LNCaP clone FGC (cell line): ENCODE results near the gene LRRC10.
A peak's percentile ranks its signal among the peaks of the same experiment; 100 is the strongest.

ENCODE experiments used
- DNase-seq: peaks from one replicate; pipeline ENCODE4 v3.0.0-alpha.2; 2011; ENCODE audit warnings: low read depth
- H3K4me3 ChIP-seq: 2 replicates; pipeline ENCODE4 v1.5.1; 2011; ENCODE audit warnings: mild to moderate bottlenecking, low read depth, low read length, control low read depth
- CTCF ChIP-seq: IDR thresholded peaks from 2 replicates; pipeline ENCODE4 v1.5.1; 2012; ENCODE audit warnings: mild to moderate bottlenecking; ENCODE audit not compliant: control insufficient read depth, insufficient read depth; ENCODE audit errors: extremely low read depth

Gene LRRC10

GRCh38 chr12:69570545-69571399, 39.9 kb downstream of the LRRC10 start:
- DNase-seq: no peak
- H3K4me3 ChIP-seq: no peak overlapping the region
- TF ChIP-seq CTCF: peak; percentile 89

GRCh38 chr12:69570000-69570516, 40.6 kb downstream of the LRRC10 start:
- no peak for TF ChIP-seq CTCF
- no peak overlapping the region for H3K4me3 ChIP-seq
- DNase-seq: no peak

GRCh38 chr12:69569236-69569635, 41.5 kb downstream of the LRRC10 start:
- DNase-seq: no peak
- H3K4me3 ChIP-seq: no peak overlapping the region
- no peak for TF ChIP-seq CTCF

- DNase-seq: no peak
Observed at GRCh38 chr12:69566603-69567002, 44.1 kb downstream of the LRRC10 start.

GRCh38 chr12:69563166-69563762, 47.4 kb downstream of the LRRC10 start:
- no peak for TF ChIP-seq CTCF
- H3K4me3 ChIP-seq: no peak overlapping the region
- DNase-seq: no peak

More at GRCh38 chr12:69566603-69567002, 44.1 kb downstream of the LRRC10 start:
- H3K4me3 ChIP-seq: no peak overlapping the region
- TF ChIP-seq CTCF: no peak
